8988T (cell line): ENCODE measurements around the gene URM1.
"Not testable (repeated sequence)": the region's sequence is repeated elsewhere in the genome, so short reads cannot be mapped to it uniquely, and the experiment has no call there.

Experiments
- DNase-seq: peaks from one replicate; pipeline ENCODE4 v3.0.0; 2011

Gene URM1

GRCh38 chr9:128412120-128412790, 41.1 kb downstream of the URM1 start:
- peak; percentile 69 for DNase-seq

- not testable (repeated sequence) for DNase-seq
Observed at GRCh38 chr9:128413728-128414127, 42.6 kb downstream of the URM1 start.

DNA sequence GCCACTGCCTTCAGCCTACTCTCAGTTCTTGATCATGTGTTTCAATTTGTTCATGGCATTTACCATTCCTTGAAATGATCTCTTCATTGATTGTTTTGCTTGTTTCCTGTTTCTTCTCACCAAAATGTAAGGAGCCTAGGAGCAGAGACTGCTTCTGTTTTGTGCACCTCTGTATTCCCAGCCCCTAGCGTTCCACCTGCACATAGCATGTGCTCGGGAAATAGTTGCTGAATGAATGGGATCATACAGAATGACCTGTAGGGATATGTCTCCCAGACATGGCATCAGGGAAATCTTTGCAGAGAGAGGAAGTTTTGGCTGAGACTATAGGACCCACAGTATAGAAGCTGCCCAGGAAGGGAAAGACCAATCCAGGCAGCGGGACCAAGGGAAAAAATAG, 43.3 kb downstream of the URM1 start:
- DNase-seq = no peak

- no peak for DNase-seq
Observed at GRCh38 chr9:128415281-128415680, 44.1 kb downstream of the URM1 start.

DNA sequence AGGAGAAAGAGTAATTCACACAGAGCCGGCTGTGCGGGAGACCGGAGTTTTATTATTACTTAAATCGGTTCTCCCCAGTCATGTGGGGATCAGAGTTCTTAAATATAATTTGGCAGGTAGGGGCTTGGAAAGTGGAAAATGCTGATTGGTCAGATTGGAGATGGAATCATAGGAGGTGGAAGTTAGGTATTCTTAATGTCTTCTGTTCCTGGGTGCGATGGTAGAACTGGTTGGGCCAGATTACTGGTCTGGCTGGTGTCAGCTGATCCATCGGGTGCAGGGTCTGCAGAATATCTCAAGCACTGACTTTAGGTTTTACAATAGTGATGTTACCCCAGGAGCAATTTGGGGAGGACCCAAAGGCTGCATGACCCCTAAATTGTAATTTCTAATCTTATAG, 44.8 kb downstream of the URM1 start:
- DNase-seq = no peak

DNA sequence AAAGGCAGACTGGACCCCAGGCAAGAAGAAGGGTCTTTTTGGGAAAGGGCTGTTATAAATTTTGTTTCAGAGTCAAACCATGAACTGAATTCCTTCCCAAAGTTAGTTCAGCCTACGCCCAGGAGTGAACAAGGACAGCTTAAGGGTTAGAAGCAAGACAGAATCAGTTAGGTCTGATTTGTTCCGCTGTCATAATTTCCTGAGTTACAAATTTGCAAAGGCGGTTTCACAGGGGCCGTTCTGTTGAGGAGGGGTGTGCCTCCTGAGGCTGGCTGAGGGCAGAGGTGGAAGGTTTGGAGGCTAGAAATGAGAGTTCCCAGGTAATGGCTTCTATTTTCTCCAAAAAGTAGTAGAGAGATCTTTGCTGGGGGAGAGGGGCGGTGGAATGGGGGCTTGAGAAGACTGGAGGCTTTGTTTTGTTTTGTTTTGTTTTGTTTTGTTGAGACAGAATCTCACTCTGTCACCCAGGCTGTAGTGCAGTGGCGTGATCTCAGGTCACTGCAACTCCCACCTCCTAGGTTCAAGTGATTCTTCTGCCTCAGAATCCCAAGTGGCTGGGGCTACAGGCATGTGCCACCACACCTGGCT, 45.4 kb downstream of the URM1 start:
- DNase-seq = no peak

DNA sequence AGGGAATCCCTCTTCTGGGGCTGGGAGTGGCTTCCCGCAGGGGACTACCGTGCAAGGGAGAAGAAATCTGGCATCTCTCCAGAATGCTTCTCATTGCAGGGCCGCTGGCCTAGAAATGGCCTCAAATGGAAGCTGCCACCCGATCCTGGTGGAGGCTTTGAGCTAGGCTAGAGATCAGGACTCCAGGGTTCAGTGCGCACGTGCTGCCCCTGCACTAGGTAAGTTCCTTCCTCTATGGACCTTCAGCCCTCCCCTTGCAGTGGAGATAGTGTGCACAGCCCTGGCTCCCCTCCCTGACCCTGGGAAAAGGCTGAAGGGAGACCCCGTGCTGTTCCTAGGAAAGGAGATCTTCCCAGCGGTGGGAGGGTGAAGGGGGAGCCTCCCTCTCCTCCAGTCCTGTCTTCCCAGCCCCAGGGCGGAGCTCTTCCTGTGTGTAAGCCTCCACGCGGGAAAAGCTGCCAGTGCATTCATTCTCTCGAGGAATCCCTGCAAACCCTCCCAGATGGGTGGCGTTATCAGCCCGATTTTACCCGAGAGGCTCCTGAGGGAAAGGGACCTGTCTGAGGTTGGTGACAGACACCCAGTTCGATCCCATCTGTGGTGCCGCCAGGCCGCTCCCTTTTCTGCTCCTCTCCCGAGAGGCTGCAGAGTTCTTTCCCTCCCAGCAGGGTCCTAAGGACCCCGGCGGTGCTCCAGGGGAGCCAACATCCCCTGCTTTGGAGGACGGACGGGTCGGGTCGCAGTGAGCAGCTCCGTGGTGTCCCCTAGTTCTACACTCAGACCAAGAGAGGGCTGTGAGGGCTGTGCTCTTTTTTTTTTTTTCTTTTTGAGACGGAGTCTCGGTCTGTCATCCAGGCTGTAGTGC, 48.1 kb downstream of the URM1 start:
- DNase-seq = no peak

DNA sequence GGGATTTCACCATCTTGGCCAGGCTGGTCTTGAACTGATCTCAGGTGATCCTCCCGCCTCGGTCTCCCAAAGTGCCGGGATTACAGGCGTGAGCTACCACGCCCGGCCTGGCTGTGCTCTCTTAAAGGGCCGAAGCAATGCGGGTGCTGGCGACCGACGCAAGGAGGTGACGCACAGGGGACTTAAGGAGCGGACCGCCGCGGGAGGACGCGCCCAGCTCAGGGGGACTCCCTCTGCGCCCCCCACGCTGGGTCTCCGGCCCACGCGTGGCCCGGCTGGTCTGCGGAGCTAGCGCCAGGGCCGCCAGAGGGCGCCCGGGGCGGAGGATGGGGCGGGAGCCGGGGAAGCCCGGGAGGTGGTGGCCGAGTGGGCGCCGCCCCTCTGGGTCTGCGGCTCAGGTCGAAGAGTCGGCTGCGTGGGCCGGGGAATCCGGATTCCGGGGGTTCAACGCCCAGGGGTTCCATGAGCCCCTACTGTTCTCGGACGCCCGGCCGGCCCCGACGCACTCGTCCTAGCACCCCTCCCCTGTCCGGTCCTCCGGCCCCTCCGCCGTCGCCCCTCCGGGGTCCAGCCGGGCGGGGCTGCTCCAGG, 49.0 kb downstream of the URM1 start:
- peak; percentile 73 for DNase-seq

DNA sequence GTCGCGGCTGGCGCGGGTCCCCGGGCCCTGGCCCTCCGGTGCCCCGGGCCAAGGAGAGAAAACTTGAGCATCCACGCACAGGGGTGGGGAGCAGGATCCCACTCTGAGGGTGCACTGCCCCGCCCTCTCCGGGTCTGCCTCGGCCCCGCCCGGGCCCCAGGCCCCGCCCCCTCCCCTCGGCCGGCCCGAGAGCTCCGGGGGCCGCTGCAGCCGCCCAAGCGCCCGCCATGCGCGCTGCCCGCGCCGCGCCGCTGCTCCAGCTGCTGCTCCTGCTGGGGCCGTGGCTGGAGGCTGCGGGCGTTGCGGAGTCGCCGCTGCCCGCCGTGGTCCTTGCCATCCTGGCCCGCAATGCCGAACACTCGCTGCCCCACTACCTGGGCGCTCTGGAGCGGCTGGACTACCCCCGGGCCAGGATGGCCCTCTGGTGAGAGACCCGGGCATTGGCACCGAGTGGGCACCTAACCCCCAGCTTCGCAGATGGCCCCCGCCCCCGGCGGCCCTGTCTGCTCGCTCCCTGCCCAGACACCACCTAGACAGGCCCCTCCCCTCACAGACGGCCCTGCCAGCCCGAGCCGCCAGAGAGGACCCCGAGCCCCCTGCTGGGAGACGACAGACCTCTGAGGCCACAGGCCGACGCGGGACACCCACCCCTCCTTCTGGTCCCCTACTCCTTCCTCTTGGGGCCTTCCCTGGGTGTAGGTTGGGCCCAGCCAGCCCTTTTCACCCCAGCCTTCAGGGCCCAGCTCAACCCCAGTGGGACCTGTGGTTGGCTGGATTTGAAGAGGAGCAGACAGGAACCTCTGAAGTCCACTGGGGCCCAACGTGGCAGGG, 49.7 kb downstream of the URM1 start, which contains the start of gene CERCAM:
Gene CERCAM (plus strand): TSS at position 207 of the 831 bp plus-strand sequence. CDS start 21 bp downstream, at position 228.
- DNase-seq = no peak

DNA sequence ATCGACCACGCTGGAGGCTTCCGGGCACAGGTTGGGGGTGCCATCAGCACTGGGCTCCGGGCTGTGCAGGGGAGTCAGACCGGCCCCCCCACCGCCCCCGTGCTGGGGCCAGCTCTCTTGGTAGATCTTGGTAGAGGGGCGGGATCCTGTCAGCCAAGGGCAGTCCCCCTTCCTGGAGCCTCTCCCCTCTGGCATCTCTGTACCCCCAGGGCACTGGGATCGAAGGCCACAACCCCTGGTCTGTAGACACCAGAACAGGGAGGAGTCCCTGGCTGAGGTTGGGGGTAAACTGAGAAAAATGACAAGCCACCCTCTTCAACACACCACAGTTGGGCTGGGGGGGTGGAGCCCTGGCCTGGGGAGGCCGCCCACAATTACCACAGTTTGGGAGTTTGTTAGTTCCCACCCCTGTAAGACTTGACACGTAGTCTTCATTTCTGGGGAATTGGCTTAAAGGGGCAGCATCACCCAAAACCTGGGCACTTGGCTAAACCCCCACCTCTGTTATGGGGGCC, 50.4 kb downstream of the URM1 start:
- no peak for DNase-seq

DNA sequence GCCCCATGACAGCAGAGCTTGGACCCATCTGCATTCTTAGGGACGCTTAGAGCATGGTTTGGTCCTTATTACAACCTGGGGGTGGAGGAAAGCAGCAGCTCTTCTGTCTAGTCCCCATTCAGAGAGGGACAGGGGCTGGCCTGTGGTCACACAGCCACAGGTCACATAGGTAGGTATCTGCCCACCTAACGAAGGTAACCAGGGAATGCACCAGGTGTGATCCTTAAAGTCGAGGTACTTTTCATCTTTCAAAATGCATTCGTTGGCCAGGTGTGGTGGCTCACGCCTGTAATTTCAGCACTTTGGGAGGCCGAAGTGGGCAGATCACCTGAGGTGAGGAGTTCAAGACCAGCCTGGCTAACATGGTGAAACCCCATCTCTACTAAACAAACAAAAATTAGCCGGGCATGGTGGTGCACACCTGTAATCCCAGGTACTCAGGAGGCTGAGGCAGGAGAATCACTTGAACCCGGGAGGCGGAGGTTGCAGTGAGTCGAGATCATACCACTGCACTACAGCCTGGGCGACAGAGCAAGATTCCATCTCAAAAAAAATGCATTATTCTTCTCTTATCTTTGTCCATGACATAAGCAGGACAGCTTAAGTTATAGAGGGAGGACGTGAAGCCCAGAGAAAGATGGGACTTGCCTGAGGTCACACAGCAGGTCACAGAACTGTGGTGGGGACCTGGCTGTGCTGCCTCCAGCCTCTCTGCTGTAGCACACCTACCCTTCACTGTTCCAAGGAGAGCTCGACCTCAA, 51.0 kb downstream of the URM1 start:
- not testable (repeated sequence) for DNase-seq

DNA sequence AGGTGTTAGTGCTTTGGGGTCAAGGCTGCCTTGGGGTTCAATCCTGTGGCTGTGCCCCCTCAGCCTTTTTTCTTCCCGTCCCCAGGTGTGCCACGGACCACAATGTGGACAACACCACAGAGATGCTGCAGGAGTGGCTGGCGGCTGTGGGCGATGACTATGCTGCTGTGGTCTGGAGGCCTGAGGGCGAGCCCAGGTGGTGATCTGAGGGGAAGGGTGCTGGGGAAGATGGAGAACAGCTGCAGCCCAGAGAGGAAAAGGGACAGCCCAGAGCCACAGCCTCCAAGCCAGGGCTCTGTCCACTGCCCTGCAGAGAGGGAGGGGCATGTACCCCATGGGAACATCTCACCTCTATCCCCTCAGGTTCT, 51.6 kb downstream of the URM1 start:
- DNase-seq = no peak

DNA sequence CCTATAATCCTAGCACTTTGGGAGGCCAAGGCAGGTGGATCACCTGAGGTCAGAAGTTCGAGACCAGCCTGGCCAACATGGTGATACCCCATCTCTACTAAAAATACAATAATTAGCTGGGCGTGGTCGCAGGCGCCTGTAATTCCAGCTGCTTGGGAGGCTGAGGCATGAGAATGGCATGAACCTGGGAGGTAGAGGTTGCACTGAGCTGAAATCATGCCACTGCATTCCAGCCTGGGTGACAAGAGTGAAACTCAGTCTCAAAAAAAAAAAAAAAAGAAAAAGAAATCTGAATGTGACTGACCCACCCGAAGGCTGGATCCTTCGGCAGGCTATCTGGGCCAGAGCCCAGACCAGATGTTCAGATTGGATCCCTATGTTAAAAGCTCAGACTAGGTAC, 52.2 kb downstream of the URM1 start:
- DNase-seq = not testable (repeated sequence)

- DNase-seq = no peak
Observed at GRCh38 chr9:128424268-128424780, 53.1 kb downstream of the URM1 start.

- no peak for DNase-seq
Observed at GRCh38 chr9:128428644-128429512, 57.7 kb downstream of the URM1 start.

GRCh38 chr9:128429513-128430086, 58.4 kb downstream of the URM1 start:
- DNase-seq = no peak

- DNase-seq = no peak
Observed at GRCh38 chr9:128431207-128431606, 60.0 kb downstream of the URM1 start.

GRCh38 chr9:128434340-128434739, 63.2 kb downstream of the URM1 start:
- DNase-seq = no peak

DNA sequence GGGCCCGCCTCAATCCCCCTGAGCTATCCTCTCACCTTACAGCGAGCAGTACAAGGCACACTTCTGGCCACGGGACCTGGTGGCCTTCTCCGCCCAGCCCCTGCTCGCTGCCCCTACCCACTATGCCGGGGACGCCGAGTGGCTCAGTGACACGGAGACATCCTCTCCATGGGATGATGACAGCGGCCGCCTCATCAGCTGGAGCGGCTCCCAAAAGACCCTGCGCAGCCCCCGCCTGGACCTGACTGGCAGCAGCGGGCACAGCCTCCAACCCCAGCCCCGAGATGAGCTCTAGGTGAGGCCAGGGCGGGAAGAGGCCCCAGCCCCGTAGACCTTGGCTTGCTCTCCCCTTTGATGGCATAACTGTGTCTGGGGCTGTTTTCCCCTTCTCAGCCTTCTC, 64.4 kb downstream of the URM1 start:
- no peak for DNase-seq
